SKM-1 treated with dmso at 0.1 percent for 144 hours (cell line): ENCODE data around the gene AP2A1.
"Not testable (repeated sequence)": the region's sequence is repeated elsewhere in the genome, so short reads cannot be mapped to it uniquely, and the experiment has no call there.

Experiments used
- DNase-seq: peaks from one replicate; lab custom pipeline; 2025; ENCODE audit not compliant: unreplicated experiment; lab: John Stamatoyannopoulos, UW

The AP2A1 gene

GRCh38 chr19:49766930-49767299 is at the start of gene AP2A1:
AP2A1 (plus strand) TSS chr19:49767001; CDS start chr19:49767134, 133 bp downstream.
- no peak for DNase-seq

DNA sequence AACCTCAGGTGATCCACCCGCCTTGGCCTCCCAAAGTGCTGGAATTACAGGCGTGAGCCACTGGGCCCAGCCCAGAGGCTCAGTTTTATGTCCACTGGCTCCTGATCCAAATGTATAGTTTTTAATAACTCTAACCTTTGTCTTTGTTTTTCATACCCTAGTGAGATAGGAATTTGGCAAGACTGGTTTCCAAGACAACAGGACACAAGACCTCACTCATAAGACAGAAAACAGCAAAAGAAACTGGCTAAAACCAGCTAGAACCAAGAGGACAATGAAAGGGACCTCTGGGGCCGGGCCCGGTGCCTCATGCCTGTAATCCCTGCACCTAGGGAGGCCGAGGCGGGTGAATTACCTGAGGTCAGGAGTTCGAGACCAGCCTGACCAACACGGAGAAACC is 48.3 kb upstream of the AP2A1 start:
- no peak for DNase-seq

DNA sequence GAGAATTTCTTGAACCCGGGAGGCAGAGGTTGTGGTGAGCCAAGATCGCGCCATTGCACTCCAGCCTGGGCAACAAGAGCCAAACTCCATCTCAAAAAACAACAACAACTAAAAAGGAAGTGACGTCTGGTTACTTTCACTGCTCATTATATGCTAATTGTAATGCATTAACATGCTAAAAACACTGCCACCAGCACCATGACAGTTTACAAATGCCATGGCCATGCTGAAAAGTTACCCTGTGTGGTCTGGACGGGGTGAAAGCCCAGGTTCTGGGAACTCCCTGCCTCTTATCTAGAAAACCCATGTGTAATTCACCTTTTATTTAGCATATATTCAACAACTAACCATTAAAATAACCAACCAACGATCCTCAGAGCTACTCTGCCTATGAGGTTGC is 47.8 kb upstream of the AP2A1 start:
- no peak for DNase-seq

DNA sequence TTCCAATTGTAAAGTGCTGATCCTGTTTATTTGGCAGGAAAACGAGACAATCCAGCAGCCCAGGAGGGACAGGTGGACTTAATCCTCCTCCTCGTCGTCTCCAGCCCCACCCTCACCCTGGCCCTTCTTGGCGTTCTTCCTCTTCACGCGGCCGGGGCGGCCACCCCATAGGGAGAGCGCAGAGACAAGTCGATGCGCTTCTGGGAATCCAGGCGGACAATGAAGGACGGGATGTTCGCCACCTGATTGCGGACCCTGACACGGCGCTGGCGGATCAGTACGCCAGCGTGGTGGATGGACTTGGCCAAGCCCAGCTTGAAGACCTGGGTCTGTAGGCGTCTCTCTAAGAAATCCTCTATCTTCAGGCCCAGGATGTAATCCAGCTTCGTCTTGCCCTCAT is 47.4 kb upstream of the AP2A1 start:
- DNase-seq: not testable (repeated sequence)

- no peak for DNase-seq
These were observed 39.4 kb upstream of the AP2A1 start for GRCh38 chr19:49727217-49728030.

GRCh38 chr19:49730166-49730565 is 36.6 kb upstream of the AP2A1 start:
- DNase-seq: no peak

DNA sequence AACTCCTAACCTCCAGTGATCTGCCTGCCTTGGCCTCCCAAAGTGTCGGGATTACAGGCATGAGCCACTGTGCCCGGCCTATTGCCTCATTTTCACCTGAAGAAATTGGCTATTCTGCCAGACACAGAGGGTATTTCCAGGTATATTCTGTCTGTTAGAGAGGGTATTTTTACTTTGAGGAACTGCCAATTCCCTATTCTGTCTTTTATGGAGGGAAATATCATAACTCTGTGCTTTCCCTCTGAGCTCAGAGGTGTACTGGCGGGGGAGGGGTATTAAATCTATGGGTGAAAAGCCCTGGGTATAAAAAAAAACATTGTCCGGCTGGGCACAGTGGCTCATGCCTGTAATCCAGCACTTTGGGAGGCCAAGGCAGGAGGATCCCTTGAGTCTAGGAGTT is 28.5 kb upstream of the AP2A1 start:
- DNase-seq: no peak

GRCh38 chr19:49739098-49739497 is 27.7 kb upstream of the AP2A1 start:
- no peak for DNase-seq

GRCh38 chr19:49739933-49740332 is 26.9 kb upstream of the AP2A1 start:
- no peak for DNase-seq

DNA sequence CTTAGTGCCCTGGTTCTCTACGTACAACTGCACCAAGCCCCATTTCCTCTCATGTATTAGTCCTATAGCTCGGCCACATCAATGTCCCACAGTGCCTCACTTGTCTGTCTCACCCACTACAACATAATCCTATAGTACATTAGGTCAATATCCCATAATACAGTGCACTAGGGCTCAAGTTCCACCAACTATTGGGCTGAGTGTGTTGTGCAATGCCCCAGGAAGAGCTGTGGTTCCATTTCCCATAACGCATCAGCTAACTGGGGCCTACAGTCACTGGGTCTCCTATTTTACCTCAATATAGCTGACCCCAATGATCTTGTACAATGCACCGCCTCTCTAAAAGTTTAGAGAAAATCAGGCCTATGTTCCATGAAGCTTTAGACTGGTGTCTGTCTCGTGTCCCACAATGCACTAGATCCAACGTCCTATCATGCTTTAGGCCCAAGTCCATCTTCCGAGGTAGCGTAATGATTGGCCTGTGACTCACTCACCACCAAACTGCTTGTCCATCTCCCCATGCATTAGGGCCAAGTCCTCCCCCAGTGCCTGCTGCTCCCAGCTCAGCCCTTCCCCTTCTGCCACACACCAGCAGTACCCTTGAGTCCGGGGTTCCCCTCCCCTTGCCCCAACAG is 25.5 kb upstream of the AP2A1 start:
- DNase-seq: no peak

GRCh38 chr19:49744946-49745381 is 21.8 kb upstream of the AP2A1 start:
- no peak for DNase-seq

DNA sequence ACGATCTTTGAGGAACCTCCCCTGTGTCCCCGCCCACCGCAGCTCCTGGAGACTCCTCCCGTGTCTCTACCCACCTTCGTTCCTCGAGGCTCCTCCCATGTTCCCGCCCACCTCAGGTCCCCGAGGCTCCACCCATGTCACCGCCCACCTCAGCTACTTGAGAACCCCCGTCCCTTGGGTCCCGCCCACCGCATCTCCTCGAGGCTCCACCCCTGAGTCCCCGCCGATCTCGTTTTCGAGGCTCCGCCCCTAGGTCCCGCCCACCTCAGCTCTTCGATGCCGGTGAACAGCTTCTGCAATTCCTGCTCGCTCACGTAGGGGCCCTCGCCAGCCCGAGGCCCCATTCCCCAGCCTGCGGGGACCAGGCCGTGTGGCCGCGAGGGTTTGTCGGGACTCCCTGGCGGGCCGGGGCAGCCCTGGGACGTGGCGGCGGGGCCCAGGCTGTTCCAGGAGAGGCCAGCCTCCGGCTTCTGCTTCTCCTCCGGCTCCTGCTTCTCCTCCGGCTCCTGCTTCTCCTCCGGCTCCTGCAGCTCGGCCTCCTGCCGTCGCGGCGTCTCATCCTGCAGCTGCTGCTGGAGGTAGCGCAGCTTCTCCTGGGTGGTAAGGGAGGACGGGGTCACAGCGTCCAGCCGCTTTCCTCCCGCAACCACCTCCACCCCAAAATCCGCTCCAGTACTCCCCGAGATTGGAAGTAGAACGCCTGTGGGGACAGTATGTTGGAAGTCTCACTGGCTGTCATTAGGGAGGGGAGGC is 20.4 kb upstream of the AP2A1 start:
- DNase-seq: no peak

- no peak for DNase-seq
These were observed 17.6 kb upstream of the AP2A1 start for GRCh38 chr19:49749055-49749716.

DNA sequence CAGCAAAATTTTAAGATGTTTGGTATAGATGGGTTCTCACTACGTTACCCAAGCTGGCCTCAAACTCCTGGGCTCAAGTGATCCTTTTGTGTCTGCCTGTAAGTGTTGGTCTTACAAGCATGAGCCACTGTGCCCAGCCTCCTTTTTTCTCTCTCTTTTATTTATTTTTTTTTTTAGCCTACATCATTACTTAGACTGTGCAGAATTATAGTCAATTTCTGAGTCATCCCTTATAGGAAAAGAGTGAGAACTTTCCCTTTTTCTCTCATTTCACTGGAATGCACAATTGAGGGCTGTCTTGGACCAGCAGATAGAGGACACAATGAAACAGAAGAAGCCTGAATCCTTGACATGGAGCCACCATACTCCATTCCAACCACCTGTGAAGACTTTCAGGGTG is 17.0 kb upstream of the AP2A1 start:
- no peak for DNase-seq

GRCh38 chr19:49752701-49753100 is 14.1 kb upstream of the AP2A1 start:
- DNase-seq: no peak

GRCh38 chr19:49755956-49756355 is 10.8 kb upstream of the AP2A1 start:
- no peak for DNase-seq

DNA sequence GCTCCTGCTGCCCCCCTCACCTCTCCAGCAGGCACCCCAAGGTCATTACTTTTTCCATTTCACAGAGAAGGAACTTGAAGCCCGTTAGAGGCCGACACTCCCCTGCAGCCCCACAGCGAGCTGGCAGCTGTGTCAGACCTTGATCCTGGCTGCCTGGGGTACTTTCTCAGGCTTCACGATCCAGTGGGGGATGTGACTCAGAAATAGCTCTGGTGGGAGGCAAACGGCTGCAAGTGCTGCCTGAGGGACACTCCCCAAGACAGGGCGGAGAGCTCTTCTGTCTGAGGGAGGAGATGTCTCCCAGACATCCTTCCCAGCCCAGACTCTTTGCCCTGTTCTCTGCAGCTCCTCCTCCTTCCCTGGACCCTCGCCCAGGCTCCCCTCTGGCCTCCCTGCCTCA is 8.5 kb upstream of the AP2A1 start:
- DNase-seq: no peak

DNA sequence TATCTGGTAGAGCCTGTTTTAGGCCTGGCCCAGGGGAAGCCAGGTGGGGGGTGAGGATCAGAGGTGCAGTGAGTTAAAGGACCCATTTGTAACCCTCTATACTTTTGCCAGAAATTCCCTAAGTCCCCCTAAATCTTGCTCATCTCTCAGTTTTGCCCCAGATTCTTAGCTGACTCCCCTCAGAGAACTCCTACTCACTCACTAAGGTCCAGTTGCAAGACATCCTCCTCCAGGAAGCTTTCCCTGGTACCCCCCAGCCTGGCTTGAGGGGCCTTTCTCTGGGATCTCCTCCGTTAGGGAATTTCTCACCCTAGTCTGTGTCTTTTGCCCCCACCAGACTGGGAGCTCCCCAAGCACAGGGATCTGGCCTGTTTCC is 5.6 kb upstream of the AP2A1 start:
- DNase-seq: no peak

DNA sequence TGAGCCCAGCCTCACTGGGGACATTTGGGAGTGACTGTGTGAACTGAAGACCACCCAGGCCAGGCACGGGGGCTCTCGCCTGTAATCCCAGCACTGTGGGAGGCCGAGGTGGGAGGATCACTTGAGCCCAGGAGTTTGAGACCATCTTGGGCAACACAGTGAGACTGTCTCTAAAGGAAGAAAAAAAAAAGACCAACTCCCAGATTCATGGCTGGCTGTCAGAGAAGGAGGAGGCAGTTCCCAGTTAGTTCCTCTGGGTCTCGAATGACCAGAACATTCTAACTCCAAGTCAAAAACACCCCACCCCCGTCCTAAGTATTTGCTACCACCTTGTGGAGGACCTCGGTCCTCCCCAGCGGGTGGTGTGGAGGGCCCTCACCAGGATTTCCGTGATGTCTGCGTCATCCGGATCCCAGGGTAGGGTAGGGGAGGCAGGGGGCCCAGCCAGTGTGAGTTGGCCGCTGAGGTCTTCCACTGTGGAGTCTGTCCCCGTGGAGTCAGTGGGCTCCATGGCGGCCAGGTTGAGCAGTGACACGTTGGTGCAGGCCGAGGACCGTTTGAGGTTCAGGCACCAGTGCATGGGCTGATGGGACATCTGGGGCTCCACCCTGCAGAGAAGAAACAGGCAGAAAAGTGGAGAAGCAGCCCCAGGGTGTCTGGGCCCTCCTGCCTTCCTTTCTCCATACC is 5.0 kb upstream of the AP2A1 start:
- DNase-seq: no peak

GRCh38 chr19:49763230-49763629 is 3.6 kb upstream of the AP2A1 start, which contains the start of gene TSKS:
TSKS (minus strand) TSS chr19:49763306; CDS start chr19:49763247, 59 bp downstream.
- DNase-seq: no peak

GRCh38 chr19:49764341-49764740 is 2.5 kb upstream of the AP2A1 start:
- no peak for DNase-seq
